ENCODE data around the gene ST8SIA1. TPM values are rescaled to one million over a fixed set of nuclear protein-coding genes. Genes with fewer than 3 reads are reported as not detected.

ST8SIA1 gene
- 0.65 and 0.86 TPM in 2 replicates for total RNA-seq

GRCh38 chr12:22334410-22335100 lies at the start of gene ST8SIA1:
Gene ST8SIA1 (minus strand): TSS chr12:22334707. CDS start chr12:22334232, 475 bp downstream.

Other genes with a start within 250 kb of the ST8SIA1 start
- 13.7 and 16.5 TPM in 2 replicates for gene C2CD5, start 209.8 kb upstream of the ST8SIA1 start, total RNA-seq

Data from dermis lymphatic vessel endothelial cell (primary cell).